DMS 273 (cell line): ENCODE data around the gene SF1.

Experiments used
- DNase-seq: peaks from one replicate; lab custom pipeline; 2025; ENCODE audit not compliant: unreplicated experiment; lab: John Stamatoyannopoulos, UW

SF1 gene

DNA sequence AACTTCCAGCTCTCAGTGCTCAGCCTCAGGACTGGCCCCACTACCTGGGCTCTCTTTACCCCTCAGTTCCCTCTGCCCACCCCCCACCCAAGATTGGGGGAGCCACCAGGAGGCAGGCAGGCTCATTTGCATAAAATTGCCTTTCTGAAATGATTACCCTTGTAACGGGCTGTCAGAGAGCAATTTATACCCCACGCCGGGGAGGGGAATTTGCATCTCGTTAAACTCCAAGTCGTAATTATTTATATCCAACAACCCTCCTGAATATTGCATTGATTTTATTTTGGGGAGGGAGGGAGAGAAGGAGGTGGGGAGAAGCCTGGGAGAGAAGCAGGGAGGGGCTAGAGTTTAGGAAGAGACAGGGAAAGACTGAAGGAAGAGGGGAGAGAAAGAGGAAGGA is 63.7 kb downstream of the SF1 start:
- DNase-seq = no peak
